Mucosa of rectum (tissue), 2 donors: ENCODE results near the gene ZBTB17.

Source experiments
- H3K27ac ChIP-seq, 2 donors: one replicate each; pipeline ENCODE4 v1.7.0; 2013; ENCODE audit warnings: inconsistent platforms in 2 of 2, low read depth in 2 of 2, low read length in 2 of 2
- H3K27me3 ChIP-seq, 2 donors: one replicate each; pipeline ENCODE4 v1.7.0; 2013; ENCODE audit warnings: low read length in 2 of 2; ENCODE audit not compliant: control insufficient read depth in 2 of 2, insufficient read depth in 2 of 2
- H3K36me3 ChIP-seq, 2 donors: one replicate each; pipeline ENCODE4 v1.7.0; 2013; ENCODE audit warnings: low read length in 2 of 2; ENCODE audit not compliant: control insufficient read depth in 2 of 2, insufficient read depth in 2 of 2
- H3K4me1 ChIP-seq, 2 donors: one replicate each; pipeline ENCODE4 v1.7.0; 2013; ENCODE audit warnings: low read length in 2 of 2, mild to moderate bottlenecking in 1 of 2; ENCODE audit not compliant: control insufficient read depth in 2 of 2, insufficient read depth in 2 of 2
- H3K4me3 ChIP-seq, 2 donors: one replicate each; pipeline ENCODE4 v1.7.0; 2013; ENCODE audit warnings: low read length in 2 of 2
- H3K9ac ChIP-seq, 2 donors: one replicate each; pipeline ENCODE4 v1.7.0; 2013; ENCODE audit warnings: low read length in 2 of 2, low read depth in 1 of 2, mild to moderate bottlenecking in 1 of 2
- H3K9me3 ChIP-seq, 2 donors: one replicate each; pipeline ENCODE4 v1.7.0; 2013; ENCODE audit warnings: low read length in 2 of 2; ENCODE audit not compliant: control insufficient read depth in 2 of 2
- donor health status: healthy.
- donor health status: Normal muscosa, but diverticular disease.

ZBTB17 gene

GRCh38 chr1:15969321-15969880 is 6.5 kb downstream of the ZBTB17 start:
- peaks cover 3 to 4% of the 10 kb centered on the region in 2 donors for H3K4me1 ChIP-seq
- H3K36me3 ChIP-seq: peaks cover 27 to 28% of the 10 kb centered on the region in 2 donors
- no peaks in the 10 kb centered on the region for H3K9me3 ChIP-seq
- no peak overlapping the region for H3K27ac ChIP-seq
- H3K9ac ChIP-seq: no peak overlapping the region
- no peak overlapping the region for H3K4me3 ChIP-seq
- no peaks in the 10 kb centered on the region for H3K27me3 ChIP-seq

- Histone ChIP-seq H3K4me1 (peaks cover 10 to 12% of the 10 kb centered on the region in 2 donors), H3K9me3 (no peaks in the 10 kb centered on the region), H3K27ac (no peak overlapping the region), H3K4me3 (no peak overlapping the region), H3K9ac (no peak overlapping the region), H3K27me3 (no peaks in the 10 kb centered on the region), H3K36me3 (peaks cover 27 to 28% of the 10 kb centered on the region in 2 donors)
Observed at GRCh38 chr1:15968172-15968571, 7.7 kb downstream of the ZBTB17 start.

GRCh38 chr1:15966956-15967344 is 9.0 kb downstream of the ZBTB17 start:
- peaks cover 10 to 13% of the 10 kb centered on the region in 2 donors for H3K4me1 ChIP-seq
- no peak overlapping the region for H3K9ac ChIP-seq
- H3K27me3 ChIP-seq: no peaks in the 10 kb centered on the region
- H3K36me3 ChIP-seq: peaks cover 17 to 19% of the 10 kb centered on the region in 2 donors
- H3K9me3 ChIP-seq: no peaks in the 10 kb centered on the region
- no peak overlapping the region for H3K27ac ChIP-seq
- H3K4me3 ChIP-seq: no peak overlapping the region

- Histone ChIP-seq H3K4me3 (peak overlapping the region in 1 of 2 donors; percentile 17), H3K27ac (no peak overlapping the region), H3K9ac (no peak overlapping the region), H3K36me3 (peaks cover 13 to 17% of the 10 kb centered on the region in 2 donors), H3K4me1 (peaks cover 10 to 13% of the 10 kb centered on the region in 2 donors), H3K9me3 (no peaks in the 10 kb centered on the region), H3K27me3 (no peaks in the 10 kb centered on the region)
Observed at GRCh38 chr1:15966081-15966955, 9.6 kb downstream of the ZBTB17 start.

- H3K27me3 ChIP-seq: no peaks in the 10 kb centered on the region
- H3K36me3 ChIP-seq: peaks cover 13 to 17% of the 10 kb centered on the region in 2 donors
- H3K27ac ChIP-seq: no peak overlapping the region
- peak overlapping the region in 1 of 2 donors; percentile 17 for H3K4me3 ChIP-seq
- no peaks in the 10 kb centered on the region for H3K9me3 ChIP-seq
- no peak overlapping the region for H3K9ac ChIP-seq
- peaks cover 10 to 13% of the 10 kb centered on the region in 2 donors for H3K4me1 ChIP-seq
Observed at GRCh38 chr1:15965228-15965767, 10.6 kb downstream of the ZBTB17 start.

- Histone ChIP-seq H3K9ac (no peak overlapping the region), H3K4me1 (peaks cover 10 to 13% of the 10 kb centered on the region in 2 donors), H3K27ac (no peak overlapping the region)
Observed at GRCh38 chr1:15963968-15964648, 11.8 kb downstream of the ZBTB17 start.

GRCh38 chr1:15963363-15963967 is 12.4 kb downstream of the ZBTB17 start:
- Histone ChIP-seq H3K9me3 (no peaks in the 10 kb centered on the region), H3K27me3 (no peaks in the 10 kb centered on the region), H3K36me3 (peaks cover under 1 to 6% of the 10 kb centered on the region in 2 donors), H3K4me1 (peaks cover 10 to 13% of the 10 kb centered on the region in 2 donors), H3K4me3 (peak overlapping the region; percentile 3 to 10), H3K9ac (no peak overlapping the region), H3K27ac (no peak overlapping the region)

More at GRCh38 chr1:15963968-15964648, 11.8 kb downstream of the ZBTB17 start:
- Histone ChIP-seq H3K36me3 (peaks cover 5 to 12% of the 10 kb centered on the region in 2 donors), H3K4me3 (peak overlapping the region; percentile 3 to 10), H3K27me3 (no peaks in the 10 kb centered on the region), H3K9me3 (no peaks in the 10 kb centered on the region)

GRCh38 chr1:15962671-15963362 is 13.1 kb downstream of the ZBTB17 start:
- H3K9me3 ChIP-seq: no peaks in the 10 kb centered on the region
- no peaks in the 10 kb centered on the region for H3K36me3 ChIP-seq
- no peak overlapping the region for H3K9ac ChIP-seq
- no peak overlapping the region for H3K27ac ChIP-seq
- H3K4me1 ChIP-seq: peaks cover 10 to 13% of the 10 kb centered on the region in 2 donors
- H3K27me3 ChIP-seq: no peaks in the 10 kb centered on the region
- no peak overlapping the region for H3K4me3 ChIP-seq

GRCh38 chr1:15962176-15962575 is 13.7 kb downstream of the ZBTB17 start:
- peaks cover 10 to 13% of the 10 kb centered on the region in 2 donors for H3K4me1 ChIP-seq
- H3K27ac ChIP-seq: no peak overlapping the region
- H3K9ac ChIP-seq: no peak overlapping the region
- no peaks in the 10 kb centered on the region for H3K9me3 ChIP-seq
- no peak overlapping the region for H3K4me3 ChIP-seq
- H3K36me3 ChIP-seq: no peaks in the 10 kb centered on the region
- H3K27me3 ChIP-seq: no peaks in the 10 kb centered on the region
